A549 (cell line): ENCODE results near the gene ANKS1B. TPM values are rescaled to one million over a fixed set of nuclear protein-coding genes. Genes with fewer than 3 reads are reported as not detected.
A peak's percentile ranks its signal among the peaks of the same experiment; 100 is the strongest.

Experiments used
- ATAC-seq, 2 experiments: fragments of 200-7000 bp in 1 of 2; fragments of >200 bp in 1 of 2; cut with Nextera tagmentation in 1 of 2; cut with Tn5 transposase in 1 of 2; 3 replicates each; pipeline versions ENCODE4 v1.8.0 to v1.9.1; 2018 to 2020; ENCODE audit warnings: mild to moderate bottlenecking in 1 of 2, moderate library complexity in 1 of 2
- CTCF ChIA-PET: fragments of 300-600 bp; sonication (Branson Sonifier 250); formaldehyde crosslinking; extraction: SDS; loops from one replicate; lab custom pipeline; 2021; ENCODE audit warnings: antibody characterized with exemption, inconsistent platforms; lab: Yijun Ruan, JAX
- POLR2A ChIA-PET: fragments of 350-600 bp; formaldehyde crosslinking; extraction: SDS; loops from one replicate; lab custom pipeline; 2021; ENCODE audit warnings: antibody characterized with exemption, inconsistent platforms; lab: Yijun Ruan, JAX
- DNase-seq, 2 experiments: peaks; one replicate each; pipeline versions ENCODE4 v3.0.0 to v3.0.0-alpha.2; 2011 to 2016; ENCODE audit warnings: low read depth in 1 of 2, low spot score in 1 of 2
- FAIRE-seq: peaks from 2 replicates; lab custom pipeline; 2011; peaks lifted over from hg19 to GRCh38; lab: Jason Lieb, UNC
- H3K27ac ChIP-seq, 2 experiments: fragments of >200 bp; sonication (Bioruptor Twin); formaldehyde crosslinking; 3 replicates each; pipeline ENCODE4 v1.5.1; 2016 to 2017
- H3K4me1 ChIP-seq: fragments of >200 bp; sonication (Bioruptor Twin); formaldehyde crosslinking; 3 replicates; pipeline ENCODE4 v1.6.1; 2016
- H3K4me2 ChIP-seq: fragments of >200 bp; sonication (Bioruptor Twin); formaldehyde crosslinking; 3 replicates; pipeline ENCODE4 v1.6.1; 2016
- H3K4me3 ChIP-seq: fragments of >200 bp; sonication (Bioruptor Twin); formaldehyde crosslinking; 3 replicates; pipeline ENCODE4 v1.5.1; 2016
- H3K9me3 ChIP-seq: fragments of >200 bp; sonication (Bioruptor Twin); formaldehyde crosslinking; 3 replicates; pipeline ENCODE4 v1.6.1; 2016
- FOSB ChIP-seq: fragments of 250-450 bp; sonication (Bioruptor Pico); IDR thresholded peaks from 2 replicates; pipeline ENCODE4 v1.5.0; 2020; ENCODE audit warnings: mild to moderate bottlenecking, moderate library complexity
- HEYL ChIP-seq: fragments of 250-450 bp; sonication (Bioruptor Pico); IDR thresholded peaks from 2 replicates; pipeline ENCODE4 v1.8.0; 2021; ENCODE audit warnings: mild to moderate bottlenecking, moderate library complexity
- HOXB13 ChIP-seq: fragments of 250-450 bp; sonication (Bioruptor Pico); IDR thresholded peaks from 2 replicates; pipeline ENCODE4 v1.5.0; 2020; ENCODE audit warnings: low read depth, mild to moderate bottlenecking, moderate library complexity
- MYC ChIP-seq: IDR thresholded peaks from 2 replicates; pipeline ENCODE4 v1.6.1; 2012; ENCODE audit warnings: mild to moderate bottlenecking, inconsistent platforms, low read length, improper control_type of control experiment, borderline replicate concordance
- RAD21 ChIP-seq, 2 experiments: fragments of >200 bp in 1 of 2; sonication (Bioruptor Twin) in 1 of 2; formaldehyde crosslinking in 1 of 2; IDR thresholded peaks in 1 of 2; conservative IDR thresholded peaks in 1 of 2; 2 replicates in 1 of 2; 3 replicates in 1 of 2; pipeline ENCODE4 v1.6.1; 2012 to 2018; ENCODE audit warnings: inconsistent platforms in 1 of 2
- SMC3 ChIP-seq: fragments of >200 bp; sonication (Bioruptor Twin); formaldehyde crosslinking; IDR thresholded peaks from 3 replicates; pipeline ENCODE4 v1.6.1; 2018; ENCODE audit warnings: inconsistent platforms
- TP53 ChIP-seq: fragments of 250-450 bp; sonication (Bioruptor Pico); IDR thresholded peaks from 2 replicates; pipeline ENCODE4 v1.5.0; 2021; ENCODE audit warnings: mild to moderate bottlenecking, moderate library complexity
- ZC3H11A ChIP-seq: fragments of 450-650 bp; IDR thresholded peaks from 2 replicates; pipeline ENCODE4 v1.6.1; 2014; ENCODE audit warnings: antibody characterized with exemption, mild to moderate bottlenecking
- ZFP36 ChIP-seq: fragments of 450-650 bp; IDR thresholded peaks from 2 replicates; pipeline ENCODE4 v1.6.1; 2014; ENCODE audit warnings: borderline replicate concordance; ENCODE audit not compliant: partially characterized antibody
- WGBS: methylation state at CpG from one replicate; pipeline ENCODE4 v1.1.6; 2017; ENCODE audit errors: missing lambda C conversion rate; 5-methylcytosine and 5-hydroxymethylcytosine counted together
- polyA plus RNA-seq, 4 experiments: library from polyadenylated mRNA; depleted of rRNA in 3 of 4; stranded (reverse); fragments of >200 nt; fragmentation: RNase III in 1 of 4; extraction: RNeasy Plus Mini Kit Qiagen cat#74134 plus additional on column Dnase treatment in 1 of 4; gene quantifications; 2 replicates in 3 of 4; 3 replicates in 1 of 4; pipeline ENCODE4 v1.2.3, GENCODE V29; 2011 to 2017
- TF ChIP-seq, protein P1 (sequence below): IDR thresholded peaks from 2 replicates; pipeline ENCODE4 v1.6.1; 2012; ENCODE audit warnings: low read depth, borderline replicate concordance
- TF ChIP-seq, protein P2 (sequence below): fragments of >200 bp; sonication (Bioruptor Twin); formaldehyde crosslinking; IDR thresholded peaks from 3 replicates; pipeline ENCODE4 v1.5.1; 2016
- TF ChIP-seq, protein P3 (sequence below): fragments of 200-600 bp; sonication (generic); IDR thresholded peaks from 2 replicates; pipeline ENCODE4 v1.6.1; 2016; ENCODE audit warnings: antibody characterized with exemption, mild to moderate bottlenecking, moderate library complexity
- TF ChIP-seq, protein P4 (sequence below): fragments of 450-650 bp; IDR thresholded peaks from 2 replicates; pipeline ENCODE4 v1.6.1; 2014; ENCODE audit warnings: antibody characterized with exemption
- TF ChIP-seq, protein P5 (sequence below): fragments of >200 bp; sonication (Bioruptor Twin); formaldehyde crosslinking; IDR thresholded peaks from 2 replicates; pipeline ENCODE4 v1.6.1; 2016

ANKS1B gene
- polyA plus RNA-seq, 2 of the 4 experiments (the other 2 are of a cell fraction), result 1.5 to 2.2 TPM

DNA sequence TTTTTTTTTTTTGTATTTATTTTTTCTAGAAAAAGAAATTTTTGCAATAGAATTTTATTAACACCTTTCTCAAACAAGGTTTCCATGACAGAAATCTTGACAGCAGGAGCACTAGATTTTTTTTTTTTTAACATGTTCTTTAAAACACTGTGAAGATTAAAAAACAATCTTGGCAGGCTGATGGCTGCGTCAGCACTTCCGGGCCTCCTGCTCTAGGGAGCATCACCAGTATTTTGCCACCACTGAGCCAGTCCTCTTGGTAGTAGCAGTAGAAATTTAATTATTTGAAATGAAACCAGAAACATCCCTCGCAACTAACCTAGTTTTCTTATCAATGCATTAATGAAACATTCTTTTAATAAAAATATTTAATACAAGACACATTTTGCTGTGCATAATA, 1240.1 kb downstream of the ANKS1B start (continued):
- TF ChIP-seq ZFP36 (no peak), MYC (no peak)
- TF ChIP-seq, protein P1, sequence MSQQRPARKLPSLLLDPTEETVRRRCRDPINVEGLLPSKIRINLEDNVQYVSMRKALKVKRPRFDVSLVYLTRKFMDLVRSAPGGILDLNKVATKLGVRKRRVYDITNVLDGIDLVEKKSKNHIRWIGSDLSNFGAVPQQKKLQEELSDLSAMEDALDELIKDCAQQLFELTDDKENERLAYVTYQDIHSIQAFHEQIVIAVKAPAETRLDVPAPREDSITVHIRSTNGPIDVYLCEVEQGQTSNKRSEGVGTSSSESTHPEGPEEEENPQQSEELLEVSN, result no peak

DNA sequence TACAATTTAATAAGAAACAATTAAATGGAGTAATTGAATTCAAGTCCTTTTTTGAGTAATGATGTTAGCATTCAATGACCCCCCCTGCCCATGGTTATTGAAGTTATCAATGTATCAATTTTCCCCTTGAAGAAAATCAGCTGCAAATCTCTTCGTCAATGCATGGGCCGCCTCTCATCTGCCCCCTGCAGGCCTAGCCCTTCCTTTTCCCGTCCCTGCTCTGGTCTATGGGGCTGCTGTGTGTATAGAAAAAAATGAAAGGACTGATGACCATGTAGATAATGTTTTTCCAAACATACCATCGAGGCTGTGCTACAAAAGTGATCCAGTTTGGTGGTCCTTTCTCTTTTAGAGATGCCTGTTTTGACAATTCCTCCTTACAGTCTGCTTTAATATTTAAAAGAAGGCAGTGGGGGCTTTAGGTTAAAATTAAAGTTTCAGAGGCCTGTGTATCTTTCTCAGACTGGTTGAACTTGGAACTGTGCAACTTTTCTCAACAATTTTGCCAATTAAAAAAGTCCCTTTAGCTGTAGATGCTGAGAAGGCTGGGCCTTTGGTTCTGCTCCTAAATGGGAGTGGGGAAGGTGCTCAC, 1241.3 kb downstream of the ANKS1B start:
- ChIA-PET CTCF (interaction anchor here (0.6 to 2.1 kb wide), 6 partner anchors 9 to 267 kb away, joined by 3 to 6 read pairs (median 3); no protein-coding TSS in a partner anchor), POLR2A (no interaction called here)
- FAIRE-seq (no peak), DNase-seq (peak; percentile 33 to 48), ATAC-seq (peak; percentile 68 to 86; a peak in 4 of 6 replicates)
- H3K27ac ChIP-seq, result no peak overlapping the region
- no peaks in the 10 kb centered on the region for H3K4me1 ChIP-seq
- 15% methylated on average over 4 of the region's 4 CpGs for WGBS
- TF ChIP-seq FOSB (CRISPR knock-in tag) (no peak), RAD21 (conservative IDR thresholded peaks at IDR 0.05 in 1 of 2, IDR thresholded peaks at IDR 0.05 in 1 of 2) (peak in 1 of 2 experiments; percentile 47; a peak in 2 of 5 replicates), SMC3 (peak; percentile 31; the same call in 2 of the 3 replicates)
- TF ChIP-seq, protein P2, sequence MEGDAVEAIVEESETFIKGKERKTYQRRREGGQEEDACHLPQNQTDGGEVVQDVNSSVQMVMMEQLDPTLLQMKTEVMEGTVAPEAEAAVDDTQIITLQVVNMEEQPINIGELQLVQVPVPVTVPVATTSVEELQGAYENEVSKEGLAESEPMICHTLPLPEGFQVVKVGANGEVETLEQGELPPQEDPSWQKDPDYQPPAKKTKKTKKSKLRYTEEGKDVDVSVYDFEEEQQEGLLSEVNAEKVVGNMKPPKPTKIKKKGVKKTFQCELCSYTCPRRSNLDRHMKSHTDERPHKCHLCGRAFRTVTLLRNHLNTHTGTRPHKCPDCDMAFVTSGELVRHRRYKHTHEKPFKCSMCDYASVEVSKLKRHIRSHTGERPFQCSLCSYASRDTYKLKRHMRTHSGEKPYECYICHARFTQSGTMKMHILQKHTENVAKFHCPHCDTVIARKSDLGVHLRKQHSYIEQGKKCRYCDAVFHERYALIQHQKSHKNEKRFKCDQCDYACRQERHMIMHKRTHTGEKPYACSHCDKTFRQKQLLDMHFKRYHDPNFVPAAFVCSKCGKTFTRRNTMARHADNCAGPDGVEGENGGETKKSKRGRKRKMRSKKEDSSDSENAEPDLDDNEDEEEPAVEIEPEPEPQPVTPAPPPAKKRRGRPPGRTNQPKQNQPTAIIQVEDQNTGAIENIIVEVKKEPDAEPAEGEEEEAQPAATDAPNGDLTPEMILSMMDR, result peak; percentile 40
- H3K9me3 ChIP-seq, result no peaks in the 10 kb centered on the region
- no peak overlapping the region for H3K4me3 ChIP-seq
- H3K4me2 ChIP-seq, result no peak overlapping the region

DNA sequence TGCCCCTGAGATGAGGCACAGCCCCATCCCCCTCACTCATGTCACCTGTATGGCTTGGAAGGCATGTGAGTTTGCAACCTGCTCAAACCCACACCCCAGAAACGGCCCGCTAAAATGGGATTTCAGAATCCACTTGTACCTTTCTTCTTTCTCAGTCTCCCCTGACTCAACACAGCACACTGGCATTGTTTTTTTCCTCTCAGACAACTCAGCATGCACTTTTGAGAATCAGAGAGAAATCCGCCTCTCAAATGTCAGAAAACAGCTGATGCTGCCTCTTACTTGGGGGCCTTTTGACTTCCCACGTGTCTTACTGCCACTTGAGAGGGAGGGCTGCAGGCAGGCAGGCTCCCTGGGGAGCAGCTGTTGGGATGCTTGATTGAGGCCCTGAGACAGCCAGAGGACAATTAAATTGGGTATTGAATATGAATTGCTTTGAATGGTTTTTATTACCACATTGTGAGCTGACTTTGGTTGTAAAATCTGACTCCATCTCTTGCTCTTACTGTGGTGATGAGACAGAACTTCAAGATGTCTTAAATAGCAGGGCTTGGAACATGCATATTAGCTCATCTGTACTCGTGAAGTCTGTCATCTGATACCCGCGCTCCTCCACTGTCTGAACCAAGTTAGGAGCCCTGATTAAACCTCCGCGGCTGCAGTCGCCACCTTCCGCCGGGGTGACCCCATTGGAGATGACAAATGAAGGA, 1243.0 kb downstream of the ANKS1B start:
- no peak overlapping the region for H3K27ac ChIP-seq
- H3K4me3 ChIP-seq, result no peak overlapping the region
- DNase-seq (no peak), ATAC-seq (no peak), FAIRE-seq (no peak)
- no peaks in the 10 kb centered on the region for H3K9me3 ChIP-seq
- WGBS, result 79% methylated on average over 12 of the region's 12 CpGs
- H3K4me1 ChIP-seq, result peaks cover 8% of the 10 kb centered on the region; the same call in 2 of the 3 replicates
- POLR2A ChIA-PET, result no interaction called here
- TF ChIP-seq RAD21 (conservative IDR thresholded peaks at IDR 0.05 in 1 of 2, IDR thresholded peaks at IDR 0.05 in 1 of 2) (no peak), HEYL (no peak), HOXB13 (CRISPR knock-in tag) (no peak), ZC3H11A (no peak), TP53 (no peak)
- TF ChIP-seq, protein P3, sequence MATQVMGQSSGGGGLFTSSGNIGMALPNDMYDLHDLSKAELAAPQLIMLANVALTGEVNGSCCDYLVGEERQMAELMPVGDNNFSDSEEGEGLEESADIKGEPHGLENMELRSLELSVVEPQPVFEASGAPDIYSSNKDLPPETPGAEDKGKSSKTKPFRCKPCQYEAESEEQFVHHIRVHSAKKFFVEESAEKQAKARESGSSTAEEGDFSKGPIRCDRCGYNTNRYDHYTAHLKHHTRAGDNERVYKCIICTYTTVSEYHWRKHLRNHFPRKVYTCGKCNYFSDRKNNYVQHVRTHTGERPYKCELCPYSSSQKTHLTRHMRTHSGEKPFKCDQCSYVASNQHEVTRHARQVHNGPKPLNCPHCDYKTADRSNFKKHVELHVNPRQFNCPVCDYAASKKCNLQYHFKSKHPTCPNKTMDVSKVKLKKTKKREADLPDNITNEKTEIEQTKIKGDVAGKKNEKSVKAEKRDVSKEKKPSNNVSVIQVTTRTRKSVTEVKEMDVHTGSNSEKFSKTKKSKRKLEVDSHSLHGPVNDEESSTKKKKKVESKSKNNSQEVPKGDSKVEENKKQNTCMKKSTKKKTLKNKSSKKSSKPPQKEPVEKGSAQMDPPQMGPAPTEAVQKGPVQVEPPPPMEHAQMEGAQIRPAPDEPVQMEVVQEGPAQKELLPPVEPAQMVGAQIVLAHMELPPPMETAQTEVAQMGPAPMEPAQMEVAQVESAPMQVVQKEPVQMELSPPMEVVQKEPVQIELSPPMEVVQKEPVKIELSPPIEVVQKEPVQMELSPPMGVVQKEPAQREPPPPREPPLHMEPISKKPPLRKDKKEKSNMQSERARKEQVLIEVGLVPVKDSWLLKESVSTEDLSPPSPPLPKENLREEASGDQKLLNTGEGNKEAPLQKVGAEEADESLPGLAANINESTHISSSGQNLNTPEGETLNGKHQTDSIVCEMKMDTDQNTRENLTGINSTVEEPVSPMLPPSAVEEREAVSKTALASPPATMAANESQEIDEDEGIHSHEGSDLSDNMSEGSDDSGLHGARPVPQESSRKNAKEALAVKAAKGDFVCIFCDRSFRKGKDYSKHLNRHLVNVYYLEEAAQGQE, result no peak
- TF ChIP-seq, protein P4, sequence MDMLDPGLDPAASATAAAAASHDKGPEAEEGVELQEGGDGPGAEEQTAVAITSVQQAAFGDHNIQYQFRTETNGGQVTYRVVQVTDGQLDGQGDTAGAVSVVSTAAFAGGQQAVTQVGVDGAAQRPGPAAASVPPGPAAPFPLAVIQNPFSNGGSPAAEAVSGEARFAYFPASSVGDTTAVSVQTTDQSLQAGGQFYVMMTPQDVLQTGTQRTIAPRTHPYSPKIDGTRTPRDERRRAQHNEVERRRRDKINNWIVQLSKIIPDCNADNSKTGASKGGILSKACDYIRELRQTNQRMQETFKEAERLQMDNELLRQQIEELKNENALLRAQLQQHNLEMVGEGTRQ, result no peak
- TF ChIP-seq, protein P1, result no peak
- TF ChIP-seq, protein P5, sequence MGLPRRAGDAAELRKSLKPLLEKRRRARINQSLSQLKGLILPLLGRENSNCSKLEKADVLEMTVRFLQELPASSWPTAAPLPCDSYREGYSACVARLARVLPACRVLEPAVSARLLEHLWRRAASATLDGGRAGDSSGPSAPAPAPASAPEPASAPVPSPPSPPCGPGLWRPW, result no peak
- CTCF ChIA-PET, result interaction anchor here (0.9 to 2.6 kb wide), 5 partner anchors 10 to 43 kb away, joined by 3 to 13 read pairs (median 6); no protein-coding TSS in a partner anchor
- H3K4me2 ChIP-seq, result no peak overlapping the region
